Immature natural killer cell (primary cell): ENCODE data around the gene TP73. TPM values are rescaled to one million over a fixed set of nuclear protein-coding genes. Genes with fewer than 3 reads are reported as not detected.

Experiments used
- DNase-seq, 3 donors: peaks; one replicate each; pipeline ENCODE4 v3.0.0; 2022; ENCODE audit warnings: mixed read lengths in 1 of 3
- H3K27ac Mint-ChIP-seq, 6 donors: one replicate each; pipeline ENCODE4 v1.8.0; 2020; ENCODE audit warnings: mixed read lengths in 6 of 6, mild to moderate bottlenecking in 5 of 6, inconsistent platforms in 4 of 6, moderate library complexity in 3 of 6
- H3K27me3 Mint-ChIP-seq, 3 donors: one replicate each; pipeline ENCODE4 v1.8.0; 2020 to 2021; ENCODE audit warnings: low read depth in 3 of 3, mild to moderate bottlenecking in 3 of 3, mixed read lengths in 3 of 3, moderate library complexity in 3 of 3, inconsistent platforms in 1 of 3
- H3K36me3 Mint-ChIP-seq, 3 donors: one replicate each; pipeline ENCODE4 v1.8.0; 2020; ENCODE audit warnings: mixed read lengths in 3 of 3, inconsistent platforms in 2 of 3, mild to moderate bottlenecking in 2 of 3
- H3K4me1 Mint-ChIP-seq, 2 donors: one replicate each; pipeline ENCODE4 v1.8.0; 2020; ENCODE audit warnings: inconsistent platforms in 2 of 2, mild to moderate bottlenecking in 2 of 2, mixed read lengths in 2 of 2, moderate library complexity in 1 of 2
- H3K4me3 Mint-ChIP-seq, 5 donors: one replicate each; pipeline ENCODE4 v1.8.0; 2020; ENCODE audit warnings: mild to moderate bottlenecking in 5 of 5, mixed read lengths in 5 of 5, inconsistent platforms in 3 of 5, moderate library complexity in 3 of 5
- H3K9me3 Mint-ChIP-seq, 6 donors: one replicate each; pipeline ENCODE4 v1.8.0; 2020; ENCODE audit warnings: mild to moderate bottlenecking in 6 of 6, mixed read lengths in 6 of 6, inconsistent platforms in 4 of 6, moderate library complexity in 3 of 6
- polyA plus RNA-seq, 3 donors: library from polyadenylated mRNA; unstranded; fragments of 300-500 nt; fragmentation: Illumina TruSeq; gene quantifications; one replicate each; pipeline ENCODE4 v1.2.3, GENCODE V29; 2021

The TP73 gene
- polyA plus RNA-seq, 3 donors from 2014 or later = not detected

- Mint-ChIP-seq H3K36me3 (no peaks in the 10 kb centered on the region), H3K27ac (no peak overlapping the region), H3K27me3 (no peaks in the 10 kb centered on the region), H3K4me3 (no peak overlapping the region), H3K4me1 (no peaks in the 10 kb centered on the region), H3K9me3 (no peaks in the 10 kb centered on the region)
- no peak for DNase-seq
These were observed 40.3 kb downstream of the TP73 start for GRCh38 chr1:3692598-3692997.

GRCh38 chr1:3693321-3693720 is 41.0 kb downstream of the TP73 start:
- no peak for DNase-seq
- Mint-ChIP-seq H3K4me1 (no peaks in the 10 kb centered on the region), H3K36me3 (no peaks in the 10 kb centered on the region), H3K27ac (no peak overlapping the region), H3K27me3 (peaks cover 0 to 2% (median 0%) of the 10 kb centered on the region in 3 donors), H3K9me3 (no peaks in the 10 kb centered on the region), H3K4me3 (no peak overlapping the region)

DNA sequence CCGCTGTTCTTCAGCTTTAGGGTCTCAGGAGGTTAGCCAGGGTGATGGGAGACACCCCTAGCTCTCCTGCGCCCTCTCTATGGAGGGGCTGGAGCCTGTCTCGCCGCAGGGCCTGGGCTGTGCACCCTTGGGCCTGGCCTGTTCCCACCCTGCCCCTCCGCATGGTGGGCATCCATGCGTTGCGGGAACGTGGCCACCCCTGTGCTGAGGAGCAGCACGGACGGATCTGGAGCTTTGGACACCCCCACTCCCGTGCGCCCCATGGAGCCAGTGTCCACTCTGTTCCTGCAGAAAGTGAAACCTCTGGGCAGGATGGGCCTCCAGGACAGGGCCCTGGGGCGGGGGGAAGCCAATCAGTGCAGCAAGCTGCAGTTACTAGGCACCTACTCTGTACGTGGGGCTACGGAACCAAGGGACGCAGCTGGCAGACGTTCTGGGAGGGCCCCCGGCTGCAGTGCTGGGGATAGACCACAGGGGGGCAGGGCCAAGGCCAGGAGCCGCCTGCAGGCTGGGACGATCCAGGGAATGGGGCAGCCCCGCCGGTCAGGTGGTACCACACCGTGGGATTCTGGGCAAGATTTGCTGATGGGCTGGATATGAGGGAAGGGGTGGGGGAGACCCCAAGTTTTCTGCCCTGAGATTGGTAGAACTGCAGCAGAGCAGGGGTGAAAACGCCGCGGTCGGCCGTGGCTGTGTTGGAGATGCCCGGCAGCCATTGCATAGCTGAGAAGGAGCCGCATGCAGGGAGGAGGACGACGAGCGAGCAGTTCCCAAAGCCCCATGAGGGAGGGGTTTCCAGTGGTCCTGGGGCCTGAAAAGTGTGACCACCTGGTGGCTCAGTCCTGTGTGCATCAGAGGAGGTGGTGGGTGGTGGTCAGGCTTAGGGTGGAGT is 43.3 kb downstream of the TP73 start:
- Mint-ChIP-seq H3K27ac (no peak overlapping the region), H3K36me3 (no peaks in the 10 kb centered on the region), H3K4me1 (no peaks in the 10 kb centered on the region), H3K27me3 (peaks cover 2 to 4% (median 2%) of the 10 kb centered on the region in 3 donors), H3K4me3 (peak overlapping the region in 3 of 5 donors; percentile 13 to 63 (median 46)), H3K9me3 (no peaks in the 10 kb centered on the region)
- peak in 1 of 3 donors; percentile 11 for DNase-seq

GRCh38 chr1:3696689-3697088 is 44.4 kb downstream of the TP73 start:
- Mint-ChIP-seq H3K4me1 (no peaks in the 10 kb centered on the region), H3K36me3 (no peaks in the 10 kb centered on the region), H3K27ac (no peak overlapping the region), H3K27me3 (peaks cover 2 to 4% (median 2%) of the 10 kb centered on the region in 3 donors), H3K4me3 (no peak overlapping the region), H3K9me3 (no peaks in the 10 kb centered on the region)
- no peak for DNase-seq

DNA sequence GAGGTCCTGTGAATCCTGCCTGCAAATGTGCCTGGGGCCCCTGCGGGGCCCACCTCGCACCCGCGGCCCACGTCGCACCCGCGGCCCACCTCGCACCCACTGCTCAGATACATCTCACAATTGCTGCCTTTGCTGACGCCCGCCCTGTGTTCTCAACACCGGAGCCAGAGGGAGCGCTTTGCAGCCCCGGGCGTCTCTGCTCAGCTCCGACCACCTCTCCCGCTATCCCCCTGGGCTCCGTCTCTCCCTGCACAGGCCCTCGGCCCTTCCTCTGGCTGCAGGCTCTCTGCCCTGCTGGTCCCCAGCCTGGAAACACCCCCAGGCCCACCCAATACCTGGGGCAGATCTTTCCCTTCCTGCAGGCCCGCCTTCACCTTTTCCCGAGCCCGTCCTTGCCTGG is 44.8 kb downstream of the TP73 start:
- DNase-seq = no peak
- H3K4me1 Mint-ChIP-seq = no peaks in the 10 kb centered on the region

GRCh38 chr1:3697810-3698209 is 45.5 kb downstream of the TP73 start:
- no peaks in the 10 kb centered on the region for H3K36me3 Mint-ChIP-seq
- no peak for DNase-seq
- H3K27ac Mint-ChIP-seq = no peak overlapping the region
- H3K9me3 Mint-ChIP-seq = no peaks in the 10 kb centered on the region
- H3K4me1 Mint-ChIP-seq = no peaks in the 10 kb centered on the region
- peaks cover 2 to 4% (median 2%) of the 10 kb centered on the region in 3 donors for H3K27me3 Mint-ChIP-seq
- no peak overlapping the region for H3K4me3 Mint-ChIP-seq

More for the DNA sequence above, 44.8 kb downstream of the TP73 start:
- Mint-ChIP-seq H3K36me3 (no peaks in the 10 kb centered on the region), H3K27me3 (peaks cover 2 to 4% (median 2%) of the 10 kb centered on the region in 3 donors), H3K27ac (no peak overlapping the region), H3K4me3 (no peak overlapping the region), H3K9me3 (no peaks in the 10 kb centered on the region)

- DNase-seq = no peak
- Mint-ChIP-seq H3K27ac (no peak overlapping the region), H3K4me1 (no peaks in the 10 kb centered on the region), H3K27me3 (peaks cover 2 to 4% (median 2%) of the 10 kb centered on the region in 3 donors), H3K9me3 (no peaks in the 10 kb centered on the region), H3K36me3 (no peaks in the 10 kb centered on the region), H3K4me3 (no peak overlapping the region)
These were observed 46.5 kb downstream of the TP73 start for GRCh38 chr1:3698660-3699408.

GRCh38 chr1:3699596-3699995 is 47.3 kb downstream of the TP73 start:
- no peak for DNase-seq
- Mint-ChIP-seq H3K4me3 (no peak overlapping the region), H3K27me3 (peaks cover 2 to 4% (median 2%) of the 10 kb centered on the region in 3 donors), H3K27ac (no peak overlapping the region), H3K4me1 (peaks cover 3 to 6% of the 10 kb centered on the region in 2 donors), H3K36me3 (no peaks in the 10 kb centered on the region), H3K9me3 (no peaks in the 10 kb centered on the region)

DNA sequence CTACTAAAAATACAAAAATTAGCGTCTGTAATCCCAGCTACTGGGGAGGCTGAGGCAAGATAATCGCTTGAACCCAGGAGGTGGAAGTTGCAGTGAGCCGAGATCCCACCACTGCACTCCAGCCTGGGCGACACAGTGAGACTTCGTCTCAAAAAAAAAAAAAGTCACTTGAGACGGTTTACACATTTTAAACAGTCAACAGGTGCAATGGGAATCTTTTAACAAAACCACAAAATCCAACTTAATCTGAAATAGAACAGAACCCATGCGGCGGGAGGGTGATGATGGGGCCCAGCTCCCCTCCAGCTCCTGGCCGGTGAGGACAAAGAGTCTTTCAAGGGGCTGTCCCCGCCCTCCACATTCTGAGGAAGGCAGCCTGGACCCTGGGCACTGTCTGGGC is 48.3 kb downstream of the TP73 start:
- H3K27ac Mint-ChIP-seq = no peak overlapping the region
- H3K27me3 Mint-ChIP-seq = peaks cover 2 to 4% (median 2%) of the 10 kb centered on the region in 3 donors
- peaks cover 3 to 6% of the 10 kb centered on the region in 2 donors for H3K4me1 Mint-ChIP-seq
- no peak for DNase-seq
- H3K9me3 Mint-ChIP-seq = no peaks in the 10 kb centered on the region
- H3K36me3 Mint-ChIP-seq = no peaks in the 10 kb centered on the region
- no peak overlapping the region for H3K4me3 Mint-ChIP-seq

DNA sequence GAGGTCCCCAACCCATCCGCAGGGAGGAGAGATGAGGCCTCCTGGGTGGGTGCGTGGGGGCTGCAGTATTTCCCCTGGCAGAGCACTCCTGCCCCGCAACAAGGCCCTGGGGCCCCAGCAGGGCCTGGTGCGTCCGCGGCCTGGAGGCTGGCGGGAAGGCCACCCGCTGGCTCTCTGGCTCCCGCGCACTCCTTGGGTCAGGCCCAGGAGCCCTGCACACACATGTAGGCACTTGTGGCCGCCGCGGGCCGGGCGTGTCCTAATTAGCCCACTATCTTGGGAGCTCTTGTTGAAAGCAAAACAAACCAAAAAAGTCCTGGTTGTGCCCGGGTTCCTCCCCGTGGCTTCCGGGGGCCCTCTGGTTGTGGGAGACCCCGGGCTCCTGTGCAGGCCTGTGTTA is 50.2 kb downstream of the TP73 start:
- DNase-seq = no peak
- H3K4me1 Mint-ChIP-seq = peaks cover 3 to 6% of the 10 kb centered on the region in 2 donors
- H3K27ac Mint-ChIP-seq = no peak overlapping the region
- no peaks in the 10 kb centered on the region for H3K36me3 Mint-ChIP-seq
- no peak overlapping the region for H3K4me3 Mint-ChIP-seq
- H3K27me3 Mint-ChIP-seq = peaks cover 2 to 7% (median 2%) of the 10 kb centered on the region in 3 donors
- no peaks in the 10 kb centered on the region for H3K9me3 Mint-ChIP-seq

- Mint-ChIP-seq H3K27ac (no peak overlapping the region), H3K4me3 (no peak overlapping the region), H3K4me1 (peaks cover 3 to 6% of the 10 kb centered on the region in 2 donors), H3K9me3 (no peaks in the 10 kb centered on the region), H3K27me3 (peaks cover 0 to 7% (median 2%) of the 10 kb centered on the region in 3 donors), H3K36me3 (no peaks in the 10 kb centered on the region)
- no peak for DNase-seq
These were observed 50.8 kb downstream of the TP73 start for GRCh38 chr1:3702990-3703728.

DNA sequence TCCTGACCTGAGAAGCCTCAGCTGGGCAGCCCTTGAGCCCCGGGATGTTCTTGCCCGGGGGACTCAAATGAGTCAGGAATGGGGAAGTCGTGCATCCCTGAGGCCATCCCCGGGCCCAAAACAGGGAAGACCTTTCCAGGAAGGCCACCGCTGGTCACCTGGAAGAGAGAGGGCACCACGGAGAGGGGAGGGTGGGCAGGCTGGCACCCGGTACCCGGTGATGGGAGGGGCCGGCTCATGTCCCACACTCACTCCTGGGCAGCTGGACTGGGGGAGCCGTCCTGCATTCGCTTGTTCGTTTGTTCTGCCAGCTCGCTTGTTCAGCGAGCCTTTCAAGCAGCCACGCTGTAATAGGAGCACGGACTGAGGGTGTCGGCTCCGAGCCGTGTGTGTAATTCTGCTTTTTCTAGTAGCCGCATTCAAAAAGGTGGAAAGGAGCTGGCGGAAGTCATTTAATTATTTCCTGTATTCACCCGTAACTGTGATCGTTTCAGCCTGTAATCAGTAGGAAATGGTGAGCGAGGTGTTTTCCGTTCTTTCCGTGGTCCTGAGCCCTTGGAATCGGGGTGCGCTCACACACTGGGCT is 51.6 kb downstream of the TP73 start:
- Mint-ChIP-seq H3K27ac (peak overlapping the region in 3 of 6 donors; percentile 30 to 66 (median 62)), H3K9me3 (no peaks in the 10 kb centered on the region), H3K36me3 (no peaks in the 10 kb centered on the region), H3K4me1 (peaks cover 3 to 6% of the 10 kb centered on the region in 2 donors), H3K27me3 (peaks cover 0 to 6% (median 2%) of the 10 kb centered on the region in 3 donors), H3K4me3 (peak overlapping the region in 4 of 5 donors; percentile 46 to 67 (median 52))
- DNase-seq = no peak

DNA sequence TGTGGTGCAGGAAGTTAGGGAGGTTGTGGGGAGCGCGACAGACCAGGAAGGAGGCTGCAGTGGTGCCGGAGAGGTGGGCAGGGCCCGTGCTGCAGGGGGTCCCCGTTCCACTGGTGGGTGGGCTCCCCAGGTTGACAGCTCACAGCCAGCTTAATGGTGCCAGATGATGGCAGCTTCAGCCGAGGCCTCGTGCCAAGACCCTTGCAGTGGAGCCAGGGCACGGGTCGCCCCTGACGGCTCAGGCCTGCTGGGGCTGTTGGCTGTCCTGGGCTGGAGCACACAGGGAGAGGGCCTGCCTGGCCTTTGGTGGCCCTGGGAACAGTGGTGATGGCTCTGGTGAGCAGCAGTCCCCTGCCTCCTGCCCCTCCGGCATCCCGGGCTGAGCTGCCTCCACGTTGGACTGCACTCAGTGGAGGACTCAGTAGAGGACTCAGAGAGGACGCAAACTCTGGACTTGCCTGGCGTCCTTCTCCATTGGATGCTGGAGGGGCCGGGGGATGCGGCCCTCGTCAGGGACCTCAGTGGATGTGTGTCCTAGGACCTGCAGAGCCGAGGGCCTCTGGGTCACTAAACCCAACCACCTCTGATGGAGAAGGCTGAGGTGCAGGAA is 53.1 kb downstream of the TP73 start:
- H3K9me3 Mint-ChIP-seq = no peaks in the 10 kb centered on the region
- no peak for DNase-seq
- no peak overlapping the region for H3K4me3 Mint-ChIP-seq
- no peaks in the 10 kb centered on the region for H3K36me3 Mint-ChIP-seq
- H3K4me1 Mint-ChIP-seq = peaks cover 3 to 6% of the 10 kb centered on the region in 2 donors
- peaks cover 0 to 9% (median 0%) of the 10 kb centered on the region in 3 donors for H3K27me3 Mint-ChIP-seq
- H3K27ac Mint-ChIP-seq = no peak overlapping the region
